NT2/D1 (cell line): ENCODE measurements around the gene SND1.

Experiments
- DNase-seq: peaks from one replicate; pipeline ENCODE4 v3.0.0-alpha.2; 2011; ENCODE audit warnings: low read depth, low spot score
- H3K27me3 ChIP-seq: 2 replicates; pipeline ENCODE4 v1.6.0; 2011; ENCODE audit warnings: mild to moderate bottlenecking; ENCODE audit not compliant: insufficient read length, insufficient read depth
- H3K36me3 ChIP-seq: 2 replicates; pipeline ENCODE4 v1.6.1; 2011; ENCODE audit warnings: mild to moderate bottlenecking, low read length, mixed read lengths; ENCODE audit not compliant: insufficient read depth, insufficient read length
- H3K4me1 ChIP-seq: 2 replicates; pipeline ENCODE4 v1.5.1; 2011; ENCODE audit not compliant: insufficient read depth, insufficient read length
- H3K4me3 ChIP-seq: 2 replicates; pipeline ENCODE4 v1.5.1; 2011; ENCODE audit warnings: low read depth; ENCODE audit not compliant: insufficient read length
- H3K9ac ChIP-seq: 2 replicates; pipeline ENCODE4 v1.6.0; 2011; ENCODE audit warnings: low read depth; ENCODE audit not compliant: insufficient read length
- H3K9me3 ChIP-seq: 2 replicates; pipeline ENCODE4 v1.5.1; 2011; ENCODE audit warnings: mild to moderate bottlenecking, low read length; ENCODE audit not compliant: insufficient read depth
- SUZ12 ChIP-seq: IDR thresholded peaks from 2 replicates; pipeline ENCODE4 v1.6.1; 2011; ENCODE audit not compliant: insufficient read length, insufficient read depth; ENCODE audit errors: extremely low read depth
- YY1 ChIP-seq: IDR thresholded peaks from 2 replicates; pipeline ENCODE4 v1.6.1; 2011; ENCODE audit not compliant: insufficient read length, insufficient read depth
- ZNF274 ChIP-seq: IDR thresholded peaks from 2 replicates; pipeline ENCODE4 v1.6.1; 2011; ENCODE audit warnings: mild to moderate bottlenecking, low read depth, low read length

SND1 gene

GRCh38 chr7:127619681-127620405 lies 32.2 kb upstream of the SND1 start:
- peak overlapping the region; percentile 36 for H3K4me3 ChIP-seq
- H3K36me3 ChIP-seq, result no peaks in the 10 kb centered on the region
- no peak overlapping the region for H3K9ac ChIP-seq
- no peaks in the 10 kb centered on the region for H3K4me1 ChIP-seq
- no peak for DNase-seq
- H3K9me3 ChIP-seq, result no peaks in the 10 kb centered on the region
- no peak for TF ChIP-seq YY1
- no peak for TF ChIP-seq ZNF274
- TF ChIP-seq SUZ12, result no peak
- H3K27me3 ChIP-seq, result peaks cover 45% of the 10 kb centered on the region

- Histone ChIP-seq H3K4me3 (peak overlapping the region; percentile 36), H3K36me3 (no peaks in the 10 kb centered on the region)
Measured at GRCh38 chr7:127620406-127621233, 31.4 kb upstream of the SND1 start.

GRCh38 chr7:127625331-127625730 lies 26.7 kb upstream of the SND1 start:
- Histone ChIP-seq H3K9ac (no peak overlapping the region), H3K36me3 (no peaks in the 10 kb centered on the region), H3K27me3 (peaks cover 5% of the 10 kb centered on the region), H3K9me3 (no peaks in the 10 kb centered on the region), H3K4me3 (no peak overlapping the region), H3K4me1 (no peaks in the 10 kb centered on the region)
- no peak for DNase-seq
- TF ChIP-seq SUZ12 (no peak), YY1 (no peak), ZNF274 (no peak)

More at GRCh38 chr7:127620406-127621233, 31.4 kb upstream of the SND1 start:
- no peak for DNase-seq
- no peak for TF ChIP-seq ZNF274
- TF ChIP-seq SUZ12, result no peak
- TF ChIP-seq YY1, result no peak
- H3K9ac ChIP-seq, result peak overlapping the region; percentile 43
- H3K27me3 ChIP-seq, result peaks cover 38% of the 10 kb centered on the region
- H3K4me1 ChIP-seq, result no peaks in the 10 kb centered on the region
- no peaks in the 10 kb centered on the region for H3K9me3 ChIP-seq

GRCh38 chr7:127628445-127628844 lies 23.5 kb upstream of the SND1 start:
- Histone ChIP-seq H3K9ac (no peak overlapping the region), H3K9me3 (no peaks in the 10 kb centered on the region), H3K4me1 (no peaks in the 10 kb centered on the region), H3K4me3 (no peak overlapping the region), H3K36me3 (no peaks in the 10 kb centered on the region), H3K27me3 (no peaks in the 10 kb centered on the region)
- TF ChIP-seq YY1 (no peak), SUZ12 (no peak), ZNF274 (no peak)
- DNase-seq, result no peak

GRCh38 chr7:127629268-127629854 lies 22.6 kb upstream of the SND1 start:
- no peak overlapping the region for H3K4me3 ChIP-seq
- no peak overlapping the region for H3K9ac ChIP-seq

GRCh38 chr7:127632276-127632910 lies 19.6 kb upstream of the SND1 start:
- TF ChIP-seq SUZ12 (no peak), YY1 (no peak), ZNF274 (no peak)
- Histone ChIP-seq H3K4me1 (no peaks in the 10 kb centered on the region), H3K4me3 (no peak overlapping the region), H3K9ac (no peak overlapping the region), H3K9me3 (no peaks in the 10 kb centered on the region; the same call in 1 of the 2 replicates), H3K27me3 (no peaks in the 10 kb centered on the region), H3K36me3 (no peaks in the 10 kb centered on the region)
- DNase-seq, result no peak

More at GRCh38 chr7:127629268-127629854, 22.6 kb upstream of the SND1 start:
- H3K9me3 ChIP-seq, result no peaks in the 10 kb centered on the region; the same call in 1 of the 2 replicates
- no peaks in the 10 kb centered on the region for H3K36me3 ChIP-seq
- no peaks in the 10 kb centered on the region for H3K4me1 ChIP-seq
- DNase-seq, result no peak
- no peak for TF ChIP-seq ZNF274
- TF ChIP-seq SUZ12, result no peak
- TF ChIP-seq YY1, result no peak
- no peaks in the 10 kb centered on the region for H3K27me3 ChIP-seq
